ENCODE measurements around the gene GNG7.
"Not testable (repeated sequence)": the region's sequence is repeated elsewhere in the genome, so short reads cannot be mapped to it uniquely, and the experiment has no call there.

Gene GNG7

DNA sequence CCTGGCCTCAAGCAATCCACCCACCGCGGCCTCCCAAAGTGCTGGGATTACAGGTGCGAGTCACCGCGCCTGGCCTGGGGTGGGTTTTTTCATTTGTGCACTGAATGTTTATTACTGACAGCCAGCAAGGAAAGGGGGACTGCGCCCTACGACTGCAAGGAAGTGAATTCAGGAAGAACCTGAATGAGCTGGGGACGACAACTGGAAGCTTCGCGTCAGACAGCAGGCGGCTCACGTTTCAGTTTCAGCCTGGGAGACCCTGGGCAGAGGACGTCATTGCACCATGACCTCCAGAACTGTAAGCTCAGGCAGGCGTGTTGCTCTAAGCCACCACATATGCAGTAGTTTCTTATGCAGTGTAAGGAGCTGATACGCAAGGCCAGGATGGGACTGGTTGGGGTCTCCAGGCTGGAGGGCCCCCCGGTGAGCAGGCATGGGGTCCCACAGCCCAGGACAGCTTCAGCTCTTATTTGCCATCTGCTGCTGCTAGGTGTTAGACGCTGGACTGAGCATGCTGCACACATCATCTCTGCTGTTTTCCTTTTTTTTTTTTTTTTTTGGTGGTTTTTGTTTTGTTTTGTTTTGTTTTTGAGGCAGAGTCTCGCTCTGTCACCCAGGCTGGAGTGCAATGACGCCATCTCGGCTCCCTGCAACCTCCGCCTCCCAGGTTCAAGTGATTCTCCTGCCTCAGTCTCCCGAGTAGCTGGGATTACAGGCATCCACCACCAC, 160.0 kb downstream of the GNG7 start:
- no peak for DNase-seq (ENCODE audit: extremely low read depth in 1 of 2, low read depth in 1 of 2)

DNA sequence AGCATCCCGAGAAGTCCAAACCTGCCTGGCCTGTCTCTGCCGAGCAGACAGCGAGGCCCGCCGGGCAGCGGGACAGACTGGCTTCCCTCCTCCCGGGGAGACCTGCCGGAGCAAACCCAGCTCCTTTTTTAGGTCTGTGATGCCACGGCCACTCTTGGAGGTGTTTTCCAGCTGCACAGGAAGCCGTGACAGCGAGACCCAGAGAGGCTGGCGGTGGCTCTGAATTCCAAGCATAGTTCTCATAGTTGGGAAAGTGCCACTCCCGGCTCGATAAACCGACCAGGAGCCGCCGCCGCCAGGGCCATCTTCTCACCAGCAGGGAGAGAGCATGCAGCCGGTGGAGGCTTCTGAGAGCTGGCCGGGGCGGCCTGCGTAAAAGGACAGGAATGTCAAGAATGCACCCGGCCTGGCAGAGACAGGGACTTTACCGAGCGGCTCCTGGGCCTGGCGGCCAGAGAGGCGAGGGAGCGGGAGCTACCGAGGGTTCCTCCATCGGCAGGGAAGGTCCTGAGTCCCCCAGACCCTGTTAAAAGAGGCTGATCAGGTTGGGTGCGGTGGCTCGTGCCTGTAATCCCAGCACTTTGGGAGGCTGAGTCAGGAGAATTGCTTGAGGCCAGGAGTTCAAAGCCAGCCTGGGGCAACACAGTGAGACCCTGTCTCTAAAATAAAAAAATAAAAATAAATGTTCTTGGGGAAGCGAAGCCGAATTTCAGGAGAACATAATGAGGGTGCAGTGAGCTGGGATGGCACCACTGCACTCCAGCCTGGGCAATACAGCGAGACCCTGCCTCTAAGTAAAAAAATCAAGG, 161.6 kb downstream of the GNG7 start:
- DNase-seq (ENCODE audit: extremely low read depth in 1 of 2, low read depth in 1 of 2), result no peak

- no peak for DNase-seq (ENCODE audit: extremely low read depth in 1 of 2, low read depth in 1 of 2)
Observed at GRCh38 chr19:2540251-2540645, 162.2 kb downstream of the GNG7 start.

DNA sequence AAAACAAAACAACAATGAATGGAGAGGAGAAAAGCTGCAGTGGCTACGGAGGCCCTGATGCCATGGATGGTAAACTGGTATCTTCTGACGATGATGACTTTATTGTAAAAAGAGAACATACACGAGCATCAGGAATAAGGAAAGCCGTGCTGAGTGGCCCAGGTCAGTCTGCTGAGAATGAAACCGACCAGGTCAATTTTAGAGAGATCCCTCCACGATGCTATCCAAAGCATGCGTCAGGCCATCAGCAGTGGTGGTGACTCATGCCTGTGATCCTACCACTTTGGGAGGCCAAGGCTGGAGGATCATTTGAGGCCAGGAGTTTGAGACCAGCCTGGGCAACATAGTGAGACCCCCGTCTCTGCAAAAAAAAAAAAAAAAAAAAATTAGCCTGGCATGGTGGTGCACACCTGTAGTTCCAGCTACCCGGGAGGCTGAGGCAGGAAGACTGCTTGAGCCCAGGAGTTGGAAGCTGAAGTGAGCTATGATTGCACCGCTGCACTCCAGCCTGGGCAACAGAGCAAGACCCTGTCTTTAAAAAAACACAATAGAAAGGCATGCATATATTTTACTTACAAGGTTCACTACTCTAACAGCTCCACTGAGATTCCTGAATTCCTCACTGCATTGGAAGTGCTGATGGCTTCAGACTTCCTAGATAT, 164.3 kb downstream of the GNG7 start:
- no peak for DNase-seq (ENCODE audit: extremely low read depth in 1 of 2, low read depth in 1 of 2)

DNA sequence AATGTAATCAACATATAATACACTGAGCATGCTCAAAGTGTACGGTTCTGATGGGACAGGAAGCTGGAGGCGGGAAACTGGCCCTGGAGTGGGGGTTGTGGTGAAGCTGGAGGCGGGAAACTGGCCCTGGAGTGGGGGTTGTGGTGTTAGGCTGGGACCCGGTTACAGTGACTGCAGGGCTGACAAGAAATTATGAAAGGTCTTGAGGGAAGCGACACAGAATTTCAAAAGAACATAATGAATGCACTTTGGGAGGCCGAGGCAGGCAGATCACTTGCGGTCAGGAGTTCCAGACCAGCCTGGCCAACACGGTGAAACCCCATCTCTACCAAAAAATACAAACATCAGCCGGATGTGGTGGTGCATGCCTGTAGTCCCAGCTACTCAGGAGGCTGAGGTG, 164.9 kb downstream of the GNG7 start:
- DNase-seq (ENCODE audit: extremely low read depth in 1 of 2, low read depth in 1 of 2), result not testable (repeated sequence)

- no peak for DNase-seq (ENCODE audit: extremely low read depth in 1 of 2, low read depth in 1 of 2)
Observed at GRCh38 chr19:2536461-2536860, 166.0 kb downstream of the GNG7 start.

- DNase-seq (ENCODE audit: extremely low read depth in 1 of 2, low read depth in 1 of 2), result no peak
Observed at GRCh38 chr19:2534423-2535013, 168.0 kb downstream of the GNG7 start.

- no peak for DNase-seq (ENCODE audit: extremely low read depth in 1 of 2, low read depth in 1 of 2)
Observed at GRCh38 chr19:2533686-2534422, 168.6 kb downstream of the GNG7 start.

DNA sequence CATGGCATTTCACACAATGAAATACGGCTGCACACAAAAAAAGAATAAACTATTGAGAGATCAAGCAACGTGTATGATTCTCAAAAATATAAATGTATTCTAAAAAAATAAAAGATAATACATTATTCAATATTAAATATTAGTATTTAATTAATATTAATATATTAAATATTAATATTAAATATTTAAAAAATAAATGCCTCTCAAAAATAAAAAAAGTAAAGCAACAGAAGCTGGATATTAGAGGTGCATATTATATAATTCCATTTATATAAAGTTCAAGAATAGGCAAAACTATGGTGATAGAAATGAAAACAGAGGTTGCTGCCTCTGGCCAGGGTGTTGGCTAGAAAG, 169.4 kb downstream of the GNG7 start:
- DNase-seq (ENCODE audit: extremely low read depth in 1 of 2, low read depth in 1 of 2), result no peak

DNA sequence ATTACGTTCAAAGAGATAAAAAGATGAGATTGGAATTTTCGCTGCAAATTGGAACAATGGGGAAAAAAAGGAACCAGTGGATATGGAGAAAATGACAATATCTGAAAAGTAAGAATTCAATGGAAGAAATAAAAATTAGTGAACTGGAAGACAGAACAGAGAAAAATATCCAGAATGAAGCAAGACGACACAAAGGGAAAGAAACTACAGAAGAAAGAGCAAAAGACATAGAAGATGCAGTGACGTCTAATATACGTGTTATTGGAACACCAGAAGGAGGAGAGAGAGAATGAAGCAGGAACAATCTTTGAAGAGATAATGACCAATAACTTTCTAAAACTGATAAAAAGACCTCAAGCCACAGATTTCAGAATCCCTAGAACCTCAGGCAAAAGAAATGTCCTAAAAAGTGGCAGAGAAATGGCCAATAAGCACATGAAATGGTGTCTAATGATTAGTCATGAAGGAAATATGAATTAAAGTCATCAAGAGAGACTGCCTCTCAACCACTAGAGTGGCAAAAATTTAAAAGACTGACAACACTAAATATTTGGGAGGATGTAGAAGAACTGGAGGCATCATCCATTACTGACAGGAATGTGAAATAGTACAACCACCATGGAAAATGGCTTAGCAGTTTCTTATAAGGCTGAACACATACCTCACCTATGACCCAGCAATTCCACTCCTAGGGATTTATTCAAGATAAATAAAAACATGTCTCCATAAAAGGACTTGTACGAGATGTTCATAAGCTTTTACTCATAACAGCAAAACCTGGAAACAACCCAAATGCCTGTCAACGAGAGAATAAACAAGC, 170.0 kb downstream of the GNG7 start:
- DNase-seq (ENCODE audit: extremely low read depth in 1 of 2, low read depth in 1 of 2), result no peak

DNA sequence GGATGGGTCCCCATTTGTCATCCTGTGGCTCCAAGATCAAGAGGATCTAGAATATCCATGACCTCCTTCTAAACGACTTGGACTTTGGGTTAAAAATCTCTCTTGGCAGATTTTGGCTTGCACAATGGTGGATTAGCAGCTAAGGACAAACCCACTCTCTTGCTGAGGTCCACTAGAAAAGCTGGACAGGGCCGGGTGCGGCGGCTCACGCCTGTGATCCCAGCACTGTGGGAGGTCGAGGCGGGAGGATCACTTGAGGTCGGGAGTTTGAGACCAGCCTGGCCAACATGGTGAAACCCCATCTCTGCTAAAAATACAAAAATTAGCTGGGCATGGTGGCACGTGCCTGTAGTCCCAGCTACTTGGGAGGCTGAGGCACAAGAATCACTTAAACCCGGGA, 172.6 kb downstream of the GNG7 start:
- not testable (repeated sequence) for DNase-seq (ENCODE audit: extremely low read depth in 1 of 2, low read depth in 1 of 2)

DNA sequence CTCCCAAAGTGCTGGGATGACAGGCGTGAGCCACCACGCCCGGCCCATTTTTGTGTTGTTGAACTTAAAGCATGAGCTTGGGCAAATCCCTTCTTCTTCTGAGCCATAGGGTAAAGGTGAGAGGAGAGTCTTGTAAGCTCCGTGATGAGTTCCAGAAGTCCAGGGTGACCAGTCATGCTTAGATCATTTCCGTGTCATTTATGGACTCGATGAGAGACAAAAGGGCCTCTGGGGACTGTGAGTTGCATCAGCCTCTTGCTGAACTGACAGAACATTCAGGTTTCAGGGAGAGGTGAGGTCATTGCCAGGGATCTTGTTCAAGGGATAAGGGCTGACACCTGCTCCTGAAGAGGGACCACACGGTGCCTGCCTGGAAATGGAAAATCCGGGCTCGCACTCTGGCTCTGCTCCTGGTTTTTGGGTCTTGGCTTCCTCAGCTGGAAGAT, 173.0 kb downstream of the GNG7 start:
- DNase-seq (ENCODE audit: extremely low read depth in 1 of 2, low read depth in 1 of 2), result no peak

- DNase-seq (ENCODE audit: extremely low read depth in 1 of 2, low read depth in 1 of 2), result no peak
Observed at GRCh38 chr19:2528675-2529101, 173.8 kb downstream of the GNG7 start.

DNA sequence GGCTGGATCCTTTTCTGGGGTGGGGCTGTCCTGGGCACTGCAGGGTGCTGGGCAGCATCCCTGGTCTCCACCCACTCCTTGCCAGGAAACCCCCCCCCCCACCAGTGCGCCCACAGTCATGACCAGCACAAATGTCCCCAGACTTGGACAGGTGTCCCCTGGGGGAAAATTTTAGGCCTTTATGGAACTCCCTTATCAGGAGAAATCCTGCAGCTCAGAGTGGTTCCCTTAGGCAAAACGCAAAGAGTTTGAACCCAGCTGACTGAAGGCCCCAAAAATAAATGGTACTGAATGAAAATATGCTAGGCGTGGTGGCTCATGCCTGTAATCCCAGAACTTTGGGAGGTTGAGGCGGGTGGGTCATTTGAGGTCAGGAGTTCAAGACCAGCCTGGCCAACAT, 174.8 kb downstream of the GNG7 start:
- DNase-seq (ENCODE audit: extremely low read depth in 1 of 2, low read depth in 1 of 2), result no peak

DNA sequence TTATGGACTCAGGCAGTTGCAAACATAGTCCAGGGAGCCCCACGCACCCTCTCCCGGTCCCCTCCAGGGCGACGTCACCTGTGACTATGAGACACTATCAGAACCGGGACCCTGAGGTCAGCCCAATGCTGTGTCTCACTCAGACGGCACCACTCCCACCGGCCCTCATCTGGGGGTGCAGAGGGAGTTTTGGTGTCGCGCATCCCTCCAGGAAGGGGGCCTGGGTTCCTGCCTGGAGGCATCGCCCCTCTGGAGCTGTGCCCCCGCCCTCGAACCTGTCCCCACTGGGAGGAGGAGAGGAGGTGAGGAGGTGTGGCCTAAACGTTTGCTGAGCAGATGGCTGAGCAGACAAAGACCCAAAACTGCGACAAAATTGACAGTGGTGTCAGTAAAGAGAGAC, 175.3 kb downstream of the GNG7 start:
- no peak for DNase-seq (ENCODE audit: extremely low read depth in 1 of 2, low read depth in 1 of 2)

DNA sequence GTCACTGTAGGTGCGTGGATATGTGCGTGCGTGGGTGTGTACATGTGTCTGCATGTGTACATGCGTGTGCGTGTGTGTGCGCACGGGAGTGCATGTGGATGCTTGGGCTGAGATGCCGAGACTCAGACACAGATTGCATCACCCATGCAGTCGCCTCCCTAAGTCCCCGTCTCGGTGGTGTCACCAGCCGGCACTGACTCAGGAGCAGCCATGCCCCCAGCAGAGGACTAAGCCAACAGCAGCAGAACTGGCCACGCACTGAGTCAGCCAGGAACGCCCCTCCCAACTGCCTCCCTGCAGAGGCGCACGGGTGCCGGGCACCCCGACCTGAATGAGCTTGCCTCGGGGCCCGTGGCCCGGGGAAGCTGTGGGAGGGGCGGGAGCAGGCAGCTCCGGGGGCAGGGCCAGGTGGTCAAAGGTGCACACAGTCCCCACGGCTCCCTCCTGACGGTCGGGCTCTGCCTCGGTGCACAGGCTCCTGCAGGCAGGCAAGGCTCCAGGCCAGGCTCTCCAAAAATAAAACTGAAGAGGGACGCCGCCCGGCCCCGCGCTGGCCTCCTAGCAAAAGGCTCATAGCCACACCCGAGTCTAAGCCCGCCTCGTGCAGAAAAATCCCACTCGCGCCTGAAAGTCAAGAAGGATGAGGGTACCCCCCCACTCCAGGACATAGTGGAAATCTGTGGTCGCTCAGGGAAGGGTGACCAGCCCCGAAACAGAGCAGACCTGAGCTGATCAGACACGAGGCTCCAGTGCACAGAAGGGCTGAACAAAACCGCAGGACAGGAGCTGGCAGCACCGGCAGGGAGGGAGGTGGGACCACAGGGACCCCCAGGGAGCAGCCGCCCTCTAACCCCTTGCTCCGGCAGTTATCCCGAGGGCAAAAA, 177.4 kb downstream of the GNG7 start:
- no peak for DNase-seq (ENCODE audit: extremely low read depth in 1 of 2, low read depth in 1 of 2)

GRCh38 chr19:2524361-2524839, 178.1 kb downstream of the GNG7 start:
- no peak for DNase-seq (ENCODE audit: extremely low read depth in 1 of 2, low read depth in 1 of 2)

GRCh38 chr19:2523630-2524311, 178.7 kb downstream of the GNG7 start:
- DNase-seq (ENCODE audit: extremely low read depth in 1 of 2, low read depth in 1 of 2), result no peak
